ENCODE measurements around the gene CPNE1. TPM values are rescaled to one million over a fixed set of nuclear protein-coding genes. Genes with fewer than 3 reads are reported as not detected.
A peak's percentile ranks its signal among the peaks of the same experiment; 100 is the strongest.

Gene CPNE1
- total and polyA plus RNA-seq, 2 experiments from 2014 or later: 166 to 172 TPM

DNA sequence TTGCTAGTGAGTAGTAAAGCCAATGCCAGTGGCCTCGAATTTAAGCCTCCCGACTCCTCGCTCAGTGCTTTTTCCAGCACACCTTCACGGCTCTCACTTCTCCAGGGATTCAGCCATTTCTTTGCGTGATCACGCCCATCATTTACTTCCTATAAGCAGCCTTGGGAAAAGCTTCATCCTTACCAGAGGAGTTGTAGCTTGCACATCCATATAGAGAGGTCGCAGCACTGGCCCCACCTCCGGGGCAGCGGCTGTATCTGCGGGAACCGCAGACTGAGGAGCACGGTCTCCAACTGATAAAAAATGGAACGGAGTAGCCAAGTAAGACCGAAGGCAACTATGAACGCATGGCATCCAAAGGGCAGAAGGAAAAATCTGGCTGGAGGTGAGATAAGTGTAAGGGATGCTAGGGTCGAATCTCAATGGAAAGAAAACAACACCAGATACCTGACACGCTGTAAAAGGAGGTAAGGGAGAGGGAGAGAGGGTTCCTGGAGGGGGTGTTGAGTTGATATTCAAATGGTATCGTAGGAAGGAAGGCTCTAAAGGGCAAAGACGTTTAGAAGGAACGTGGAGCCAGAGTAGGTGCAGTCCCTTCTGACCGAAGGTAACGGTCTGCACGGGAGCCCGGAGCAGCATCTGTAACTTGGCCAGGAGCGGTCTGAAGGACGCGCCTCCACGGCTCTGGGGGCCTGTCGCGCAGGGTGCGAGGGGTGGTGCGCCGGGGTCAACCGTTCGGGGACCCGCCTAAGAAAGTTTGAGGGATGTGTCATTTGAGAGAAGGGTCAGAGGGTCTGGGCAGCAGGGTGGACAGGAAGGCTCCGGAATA is 33.8 kb upstream of the CPNE1 start:
- H3K79me2 ChIP-seq (ENCODE audit: insufficient read depth): peaks cover 67% of the 10 kb centered on the region

DNA sequence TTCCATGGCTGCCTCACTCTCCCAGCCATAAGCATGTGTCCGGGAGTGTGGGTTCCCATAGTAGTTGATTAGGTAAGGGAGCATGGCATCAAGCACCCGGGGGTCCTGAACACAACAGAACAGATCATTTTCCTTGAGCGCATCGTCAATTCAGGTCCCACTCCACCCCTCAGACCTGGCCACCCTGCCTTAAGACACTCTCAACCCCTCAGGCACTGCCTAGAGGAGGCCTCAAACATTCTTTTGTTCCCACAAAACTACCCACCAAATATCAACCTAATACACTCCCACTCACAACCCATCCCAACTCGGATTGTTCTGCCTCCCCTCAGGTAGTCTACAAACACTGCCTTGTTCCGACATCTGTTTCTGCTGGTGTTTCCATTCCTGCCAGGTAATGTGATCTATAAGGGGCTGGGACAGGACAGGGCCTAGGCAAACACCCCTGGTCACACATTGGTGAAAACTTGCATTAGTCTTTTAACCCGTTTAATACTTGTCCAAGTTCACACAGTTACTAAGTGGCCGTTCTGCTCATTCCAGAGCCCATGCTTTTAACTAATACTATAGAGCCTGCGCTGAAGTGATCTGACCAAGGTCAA is 33.1 kb upstream of the CPNE1 start:
- Histone ChIP-seq H2AFZ (peak overlapping the region; percentile 84), H4K20me1 (ENCODE audit: insufficient read depth) (no peaks in the 10 kb centered on the region), H3K9me2 (ENCODE audit: insufficient read depth) (no peaks in the 10 kb centered on the region), H3K4me2 (ENCODE audit: unreplicated experiment) (peak overlapping the region; percentile 93), H3K79me2 (ENCODE audit: insufficient read depth) (peaks cover 62% of the 10 kb centered on the region), H3K4me3 (peak overlapping the region; percentile 94), H3K27me3 (replicated peaks; ENCODE audit: insufficient read depth) (no peaks in the 10 kb centered on the region), H3F3A (ENCODE audit: insufficient read depth) (peaks cover 34% of the 10 kb centered on the region), H3K4me1 (ENCODE audit: insufficient read depth) (peaks cover 30% of the 10 kb centered on the region), H3K9ac (peak overlapping the region; percentile 96), H3K36me3 (ENCODE audit: low read depth) (peaks cover 10% of the 10 kb centered on the region), H3K9me3 (ENCODE audit: low read depth) (no peaks in the 10 kb centered on the region), H3K27ac (no peak overlapping the region)
- in situ Hi-C loops (cut with MboI): no loop called here
- TF ChIP-seq EZH2phosphoT487 (IDR thresholded peaks at IDR 0.05; ENCODE audit: insufficient read depth, low read depth): no peak
- no peak for TF ChIP-seq EZH2 (IDR thresholded peaks at IDR 0.05; ENCODE audit: insufficient read depth, poor library complexity, severe bottlenecking)
- no peak for DNase-seq
- 67 to 69% methylated on average over 9 of the region's 9 CpGs for WGBS, 2 experiments (ENCODE audit: low coverage in 1 of 2, low lambda C conversion rate in 2 of 2, missing lambda C conversion rate in 2 of 2)

More for the DNA sequence above, 33.8 kb upstream of the CPNE1 start:
- no peaks in the 10 kb centered on the region for H3K27me3 ChIP-seq (replicated peaks; ENCODE audit: insufficient read depth)
- H3K4me2 ChIP-seq (ENCODE audit: unreplicated experiment): peak overlapping the region; percentile 93
- no peaks in the 10 kb centered on the region for H3K9me3 ChIP-seq (ENCODE audit: low read depth)
- 6 to 7% methylated on average over 36 to 37 of the region's 37 CpGs for WGBS, 2 experiments (ENCODE audit: low coverage in 1 of 2, low lambda C conversion rate in 2 of 2, missing lambda C conversion rate in 2 of 2)
- DNase-seq: peak; percentile 61
- TF ChIP-seq EZH2phosphoT487 (IDR thresholded peaks at IDR 0.05; ENCODE audit: insufficient read depth, low read depth) (no peak), EZH2 (IDR thresholded peaks at IDR 0.05; ENCODE audit: insufficient read depth, poor library complexity, severe bottlenecking) (no peak)
- H3K9ac ChIP-seq: peak overlapping the region; percentile 96
- H4K20me1 ChIP-seq (ENCODE audit: insufficient read depth): no peaks in the 10 kb centered on the region
- peaks cover 42% of the 10 kb centered on the region for H3F3A ChIP-seq (ENCODE audit: insufficient read depth)
- H3K36me3 ChIP-seq (ENCODE audit: low read depth): peaks cover 17% of the 10 kb centered on the region
- in situ Hi-C loops (cut with MboI): no loop called here
- H3K27ac ChIP-seq: peak overlapping the region; percentile 91
- peak overlapping the region; percentile 94 for H3K4me3 ChIP-seq
- peak overlapping the region; percentile 84 for H2AFZ ChIP-seq
- no peaks in the 10 kb centered on the region for H3K9me2 ChIP-seq (ENCODE audit: insufficient read depth)
- H3K4me1 ChIP-seq (ENCODE audit: insufficient read depth): peaks cover 37% of the 10 kb centered on the region

DNA sequence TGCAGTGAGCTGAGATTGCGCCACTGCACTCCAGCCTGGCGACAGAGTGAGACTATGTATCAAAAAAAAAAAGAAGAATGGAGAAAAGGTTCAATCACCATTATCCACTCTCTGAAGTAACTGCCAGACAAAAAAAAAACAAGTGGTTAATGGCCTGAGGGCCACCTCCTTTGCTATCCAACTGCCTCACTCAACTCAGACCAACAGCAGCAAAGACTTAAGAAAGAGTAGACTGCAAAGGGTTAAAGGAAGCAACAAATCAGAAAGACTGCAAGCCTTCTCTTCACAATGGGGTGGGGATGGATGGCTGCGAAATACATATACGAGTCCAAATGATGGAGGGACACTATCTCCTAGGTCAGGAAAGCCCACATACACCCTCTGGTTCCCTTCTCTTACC is 31.3 kb upstream of the CPNE1 start:
- Histone ChIP-seq H3K9me2 (ENCODE audit: insufficient read depth) (no peaks in the 10 kb centered on the region), H2AFZ (no peak overlapping the region), H3K4me2 (ENCODE audit: unreplicated experiment) (no peak overlapping the region), H3K4me3 (no peak overlapping the region), H3K79me2 (ENCODE audit: insufficient read depth) (peaks cover 45% of the 10 kb centered on the region), H4K20me1 (ENCODE audit: insufficient read depth) (no peaks in the 10 kb centered on the region), H3K36me3 (ENCODE audit: low read depth) (no peaks in the 10 kb centered on the region; the same call in 1 of the 2 replicates), H3K9ac (no peak overlapping the region), H3F3A (ENCODE audit: insufficient read depth) (peaks cover 16% of the 10 kb centered on the region), H3K27me3 (replicated peaks; ENCODE audit: insufficient read depth) (no peaks in the 10 kb centered on the region), H3K9me3 (ENCODE audit: low read depth) (no peaks in the 10 kb centered on the region), H3K27ac (no peak overlapping the region), H3K4me1 (ENCODE audit: insufficient read depth) (peaks cover 15% of the 10 kb centered on the region)
- no peak for DNase-seq
- WGBS, 2 experiments (ENCODE audit: low coverage in 1 of 2, low lambda C conversion rate in 2 of 2, missing lambda C conversion rate in 2 of 2): 91 to 95% methylated on average over 4 of the region's 4 CpGs
- TF ChIP-seq EZH2 (IDR thresholded peaks at IDR 0.05; ENCODE audit: insufficient read depth, poor library complexity, severe bottlenecking): no peak
- TF ChIP-seq EZH2phosphoT487 (IDR thresholded peaks at IDR 0.05; ENCODE audit: insufficient read depth, low read depth): no peak
- in situ Hi-C loops (cut with MboI): no loop called here

DNA sequence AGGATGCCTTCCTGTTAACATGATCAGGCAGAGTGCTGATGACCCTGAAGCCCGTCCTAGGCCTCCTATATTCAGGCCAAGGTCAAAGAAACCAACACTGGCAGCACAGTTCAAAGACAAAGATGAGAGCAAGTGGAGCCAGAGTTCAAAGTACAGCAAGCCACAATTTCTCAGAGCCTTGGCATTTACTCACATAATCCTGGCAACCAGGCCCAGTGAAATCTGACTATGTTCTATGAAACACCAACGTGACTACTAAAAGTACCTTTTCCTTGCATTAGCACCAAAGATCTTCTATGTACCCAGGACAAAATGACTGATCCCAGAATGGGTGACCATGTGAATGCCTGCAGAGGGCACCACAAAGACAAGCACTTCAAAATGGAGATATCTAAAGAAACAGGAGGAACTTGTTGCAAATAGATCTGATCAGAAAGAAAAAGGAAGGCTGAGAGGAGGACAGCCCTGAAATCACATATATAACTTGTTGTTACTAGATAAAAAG is 30.6 kb upstream of the CPNE1 start:
- no peak overlapping the region for H3K4me3 ChIP-seq
- DNase-seq: no peak
- H3K4me1 ChIP-seq (ENCODE audit: insufficient read depth): peaks cover 8% of the 10 kb centered on the region
- no peaks in the 10 kb centered on the region for H3K9me2 ChIP-seq (ENCODE audit: insufficient read depth)
- peaks cover 9% of the 10 kb centered on the region for H3F3A ChIP-seq (ENCODE audit: insufficient read depth)
- H3K79me2 ChIP-seq (ENCODE audit: insufficient read depth): peaks cover 38% of the 10 kb centered on the region
- H3K9me3 ChIP-seq (ENCODE audit: low read depth): no peaks in the 10 kb centered on the region
- H3K36me3 ChIP-seq (ENCODE audit: low read depth): 0 out of 2 replicates have a peak, but pooled peaks cover under 1% of the 10 kb centered on the region
- H2AFZ ChIP-seq: no peak overlapping the region
- H3K4me2 ChIP-seq (ENCODE audit: unreplicated experiment): no peak overlapping the region
- H4K20me1 ChIP-seq (ENCODE audit: insufficient read depth): no peaks in the 10 kb centered on the region
- H3K27me3 ChIP-seq (replicated peaks; ENCODE audit: insufficient read depth): no peaks in the 10 kb centered on the region
- H3K9ac ChIP-seq: no peak overlapping the region
- no peak overlapping the region for H3K27ac ChIP-seq
- no peak for TF ChIP-seq EZH2 (IDR thresholded peaks at IDR 0.05; ENCODE audit: insufficient read depth, poor library complexity, severe bottlenecking)
- no peak for TF ChIP-seq EZH2phosphoT487 (IDR thresholded peaks at IDR 0.05; ENCODE audit: insufficient read depth, low read depth)
- in situ Hi-C loops (cut with MboI): no loop called here
- 55 to 63% methylated on average over 2 of the region's 2 CpGs for WGBS, 2 experiments (ENCODE audit: low coverage in 1 of 2, low lambda C conversion rate in 2 of 2, missing lambda C conversion rate in 2 of 2)
